HG03442 (cell line): Measurements from ENCODE around the gene EML1.

Experiments
- ATAC-seq: cut with Tn5 transposase; IDR thresholded peaks from one replicate; pipeline ENCODE4 v1.9.1; 2021; ENCODE audit warnings: mild to moderate bottlenecking, moderate library complexity; ENCODE audit not compliant: unreplicated experiment

Gene EML1

GRCh38 chr14:99860219-99860618 is 67.0 kb downstream of the EML1 start:
- no peak for ATAC-seq

GRCh38 chr14:99862136-99862535 is 68.9 kb downstream of the EML1 start:
- no peak for ATAC-seq

- no peak for ATAC-seq
Measured at GRCh38 chr14:99863059-99863458, 69.8 kb downstream of the EML1 start.

GRCh38 chr14:99865408-99865807 is 72.2 kb downstream of the EML1 start:
- ATAC-seq, result no peak

- no peak for ATAC-seq
Measured at GRCh38 chr14:99870617-99871016, 77.4 kb downstream of the EML1 start.

GRCh38 chr14:99871771-99872170 is 78.6 kb downstream of the EML1 start:
- no peak for ATAC-seq

GRCh38 chr14:99872786-99873440 is 79.7 kb downstream of the EML1 start:
- no peak for ATAC-seq

- no peak for ATAC-seq
Measured at GRCh38 chr14:99873653-99874052, 80.4 kb downstream of the EML1 start.

- no peak for ATAC-seq
Measured at GRCh38 chr14:99874306-99874705, 81.1 kb downstream of the EML1 start.

- no peak for ATAC-seq
Measured at GRCh38 chr14:99875421-99875820, 82.2 kb downstream of the EML1 start.

- ATAC-seq, result no peak
Measured at GRCh38 chr14:99875836-99876235, 82.6 kb downstream of the EML1 start.

GRCh38 chr14:99876406-99876805 is 83.2 kb downstream of the EML1 start:
- ATAC-seq, result no peak

- no peak for ATAC-seq
Measured at GRCh38 chr14:99878563-99878962, 85.3 kb downstream of the EML1 start.

GRCh38 chr14:99879401-99880295 is 86.4 kb downstream of the EML1 start:
- ATAC-seq, result no peak

GRCh38 chr14:99880651-99881420 is 87.6 kb downstream of the EML1 start:
- ATAC-seq, result no peak

GRCh38 chr14:99883866-99884650 is 90.8 kb downstream of the EML1 start:
- no peak for ATAC-seq

GRCh38 chr14:99884834-99885648 is 91.8 kb downstream of the EML1 start:
- peak; percentile 53 for ATAC-seq

GRCh38 chr14:99885649-99885958 is 92.4 kb downstream of the EML1 start:
- ATAC-seq, result no peak

GRCh38 chr14:99887407-99887806 is 94.2 kb downstream of the EML1 start:
- no peak for ATAC-seq

- no peak for ATAC-seq
Measured at GRCh38 chr14:99888149-99888548, 94.9 kb downstream of the EML1 start.
